GM11168 (cell line): ENCODE measurements around the gene SFR1.
"Not testable (repeated sequence)": the region's sequence is repeated elsewhere in the genome, so short reads cannot be mapped to it uniquely, and the experiment has no call there.

Experiments
- in situ Hi-C: fragments of 300-500 bp; cut with MboI; formaldehyde crosslinking; loops from one replicate; pipeline ENCODE4 v1.12.0; 2022; ENCODE audit warnings: low sequenced_read_pairs; ENCODE audit not compliant: unreplicated experiment

SFR1 gene

GRCh38 chr10:104155591-104155990 lies 33.6 kb downstream of the SFR1 start:
- in situ Hi-C loops = no loop called here

- in situ Hi-C loops = no loop called here
These were observed 48.8 kb downstream of the SFR1 start for GRCh38 chr10:104170610-104171254.

- in situ Hi-C loops = not testable (repeated sequence)
These were observed 52.2 kb downstream of the SFR1 start for GRCh38 chr10:104174136-104174535.
